IPS DF 4.7 (cell line): Measurements from ENCODE around the gene SOX30.

Experiments used
- DNase-seq: peaks from one replicate; pipeline ENCODE4 v3.0.0-alpha.2; 2013; ENCODE audit warnings: low spot score; ENCODE audit errors: extremely low read depth

The SOX30 gene

DNA sequence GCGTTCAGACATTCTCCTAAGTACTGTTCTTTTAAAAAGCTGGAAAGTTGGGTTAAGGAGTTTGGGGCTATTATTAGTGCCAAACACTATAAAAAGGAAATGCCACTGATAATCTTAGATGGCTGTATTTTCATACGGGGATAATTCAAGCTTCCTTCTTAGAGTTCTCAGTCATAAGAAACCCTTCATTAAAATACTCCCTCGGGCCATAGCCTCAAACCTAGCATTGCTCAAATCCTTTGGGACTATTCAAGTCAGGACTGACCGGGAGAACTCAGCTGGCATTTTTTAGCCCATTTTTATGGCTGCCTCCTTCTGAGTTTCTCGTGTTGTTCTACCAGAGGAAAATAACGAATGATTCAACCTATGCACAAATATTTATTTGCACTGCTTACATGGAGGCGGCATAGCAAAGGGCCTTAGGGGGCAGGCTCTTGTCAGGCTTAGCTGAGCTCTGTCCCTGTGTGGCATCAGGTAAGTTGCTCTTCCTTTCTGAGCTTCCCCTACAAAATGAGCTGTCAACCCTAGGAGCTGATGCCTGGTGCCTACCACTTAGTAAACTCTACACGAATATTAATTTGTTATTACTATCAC lies 43.2 kb downstream of the SOX30 start:
- DNase-seq = no peak

DNA sequence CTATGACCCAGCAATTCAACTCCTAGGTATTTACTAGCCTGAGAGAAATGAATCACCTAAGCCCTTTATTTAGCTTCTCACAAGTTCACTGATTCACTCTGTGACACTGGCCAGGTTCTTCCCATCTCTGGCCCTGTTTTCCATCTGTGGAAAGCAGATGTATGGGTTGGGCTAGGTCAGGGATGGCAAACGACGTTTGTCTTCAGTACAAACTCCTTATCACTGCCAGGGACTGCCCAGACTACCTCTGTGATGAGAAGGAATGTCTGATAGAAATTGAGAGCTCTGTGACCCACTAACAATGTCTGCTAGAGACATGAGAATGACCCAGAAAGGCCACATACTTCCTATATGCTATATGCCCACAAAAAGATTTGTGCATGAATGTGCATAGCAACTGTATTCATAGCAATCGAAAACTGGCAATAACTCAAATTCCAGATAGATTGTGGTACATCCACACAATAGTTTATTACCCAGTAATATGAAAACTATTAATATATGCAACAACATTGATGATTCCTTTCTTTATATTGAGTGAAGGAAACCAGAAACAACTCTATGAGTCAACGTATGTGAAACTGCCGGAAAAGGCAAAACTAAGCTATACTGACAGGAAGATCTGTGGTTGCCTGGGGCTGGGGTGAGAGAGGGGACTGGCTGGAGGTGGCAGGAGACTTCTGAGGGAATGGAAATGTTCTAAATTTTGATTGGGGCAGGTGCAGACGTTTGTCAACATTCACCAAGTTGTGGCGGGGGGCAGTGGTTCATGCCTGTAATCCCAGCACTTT lies 44.7 kb downstream of the SOX30 start:
- no peak for DNase-seq

DNA sequence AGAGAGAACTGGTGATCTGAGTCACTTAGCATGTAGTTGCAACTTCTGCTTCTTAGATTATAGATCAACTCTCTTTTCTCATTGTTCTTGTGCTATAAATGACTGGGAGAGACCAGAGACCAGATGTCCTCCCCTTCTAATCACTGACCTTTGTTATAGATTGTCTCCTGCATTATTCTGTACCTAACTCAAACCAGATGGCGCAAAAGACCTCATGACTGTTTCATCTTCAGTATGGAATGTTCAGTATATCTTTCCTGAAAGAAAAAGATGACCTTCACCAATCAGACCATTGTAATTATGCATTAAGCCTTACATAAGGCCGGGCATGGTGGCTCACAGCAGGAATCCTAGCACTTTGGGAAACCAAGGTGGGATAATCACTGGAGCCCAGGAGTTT lies 46.2 kb downstream of the SOX30 start:
- no peak for DNase-seq

DNA sequence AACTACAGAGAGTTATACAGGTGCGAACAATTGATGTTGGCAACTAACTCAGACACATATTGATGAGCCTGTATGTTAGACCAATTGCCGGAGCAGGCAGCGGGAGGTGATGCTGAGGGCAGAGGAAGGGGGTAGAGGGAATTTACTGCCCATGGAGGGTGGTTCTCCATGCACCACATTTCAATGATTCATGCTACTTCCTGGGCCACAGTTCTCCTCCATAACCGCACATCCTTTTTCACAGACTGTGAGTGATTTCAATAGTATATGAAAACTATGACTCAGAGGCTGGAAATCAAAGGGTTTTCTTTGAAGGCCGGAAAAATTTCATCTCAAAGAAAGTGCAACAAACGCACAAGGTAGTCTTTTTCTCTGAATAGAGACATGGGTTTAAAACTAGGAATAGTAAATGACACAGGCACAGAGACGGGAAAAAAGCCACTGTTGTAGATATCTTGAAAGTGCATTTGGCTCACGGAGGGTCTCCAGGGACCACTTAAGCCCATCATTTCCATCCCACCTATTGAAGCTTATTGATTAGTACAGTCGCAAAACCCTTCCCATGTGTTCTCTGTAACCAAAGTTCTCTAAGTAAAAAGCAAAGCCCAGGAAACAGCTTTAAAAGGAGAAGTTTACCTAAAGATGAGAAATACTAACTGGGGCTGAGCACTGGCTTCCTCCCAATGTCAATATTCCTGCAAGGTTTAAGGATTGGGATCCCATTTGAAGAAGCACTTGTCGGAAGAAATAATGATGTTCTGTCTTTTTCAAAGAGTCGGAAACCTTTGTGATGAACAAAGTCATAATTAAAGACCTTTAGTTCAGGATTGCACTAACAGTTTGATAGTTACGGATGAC lies 48.7 kb downstream of the SOX30 start:
- no peak for DNase-seq

DNA sequence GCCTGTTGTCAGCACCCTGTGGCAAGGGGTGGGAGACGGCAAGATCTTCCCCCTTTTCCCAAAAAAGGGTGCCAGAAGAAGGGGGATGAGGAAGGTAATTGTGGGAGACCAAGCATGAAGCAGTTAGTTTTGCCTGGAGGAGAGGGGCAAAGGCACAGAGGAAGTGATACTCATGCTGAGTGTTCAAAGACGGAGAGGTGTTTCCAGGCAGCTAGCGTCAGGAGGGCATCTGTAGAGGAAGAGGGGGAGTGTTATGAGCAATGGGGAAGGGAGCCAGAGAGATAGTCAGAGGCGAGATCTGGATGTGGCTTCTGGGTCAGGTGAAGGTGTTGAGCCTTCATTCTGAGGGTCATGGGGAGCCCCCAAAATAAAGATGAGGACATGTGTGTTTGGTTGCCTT lies 49.7 kb downstream of the SOX30 start:
- DNase-seq = no peak

DNA sequence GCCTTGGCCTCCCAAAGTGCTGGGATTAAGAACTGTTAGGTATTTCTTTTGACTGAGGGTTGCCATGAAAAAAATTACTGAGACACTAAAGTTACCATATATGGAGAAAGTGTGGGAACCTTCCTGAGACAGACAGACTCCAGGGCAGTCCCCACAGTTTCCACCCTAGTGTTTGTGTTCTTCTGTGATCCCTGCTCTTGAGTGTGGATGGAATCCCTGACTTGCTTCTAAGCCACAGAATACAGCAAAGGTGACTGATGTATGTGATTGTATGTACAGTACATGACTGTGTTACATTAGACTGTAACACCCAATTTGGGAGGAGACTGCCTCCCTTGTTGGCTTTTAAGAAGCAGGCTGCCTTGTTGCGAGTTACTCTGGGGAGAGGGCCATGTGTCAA lies 52.0 kb downstream of the SOX30 start:
- DNase-seq = no peak

GRCh38 chr5:157599565-157599964 lies 52.7 kb downstream of the SOX30 start:
- DNase-seq = no peak

DNA sequence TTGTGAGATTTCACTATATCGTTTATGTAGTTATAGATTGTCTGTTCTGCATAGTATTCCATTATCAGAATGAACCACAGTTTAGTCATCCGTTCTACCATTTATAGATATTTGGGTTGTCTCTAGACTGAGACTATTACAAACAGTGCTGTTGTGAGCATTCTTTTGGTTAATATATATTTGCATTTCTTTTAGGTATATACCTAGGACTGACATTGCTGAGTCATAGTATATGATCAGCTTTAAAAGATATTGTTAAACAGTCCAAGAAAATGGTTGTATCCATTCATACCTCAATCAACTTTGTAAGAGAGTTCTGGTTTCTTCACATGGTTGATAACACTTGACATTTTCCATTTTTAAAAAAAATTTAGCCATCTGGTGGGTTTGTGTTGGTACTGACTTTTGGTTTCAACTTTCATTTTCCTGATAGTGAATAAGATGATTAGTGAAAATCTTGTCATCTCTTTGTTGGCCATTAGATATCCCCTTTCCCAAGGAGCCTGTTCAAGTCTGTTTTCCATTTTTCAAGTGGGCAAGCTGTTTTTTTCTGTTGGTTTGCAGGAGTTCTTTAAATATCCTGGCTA lies 53.8 kb downstream of the SOX30 start:
- no peak for DNase-seq

- no peak for DNase-seq
Observed at GRCh38 chr5:157597277-157597676, 55.0 kb downstream of the SOX30 start.

GRCh38 chr5:157596487-157596886 lies 55.8 kb downstream of the SOX30 start:
- no peak for DNase-seq

- DNase-seq = no peak
Observed at GRCh38 chr5:157594675-157595459, 57.4 kb downstream of the SOX30 start.

GRCh38 chr5:157594257-157594656 lies 58.0 kb downstream of the SOX30 start:
- DNase-seq = no peak

DNA sequence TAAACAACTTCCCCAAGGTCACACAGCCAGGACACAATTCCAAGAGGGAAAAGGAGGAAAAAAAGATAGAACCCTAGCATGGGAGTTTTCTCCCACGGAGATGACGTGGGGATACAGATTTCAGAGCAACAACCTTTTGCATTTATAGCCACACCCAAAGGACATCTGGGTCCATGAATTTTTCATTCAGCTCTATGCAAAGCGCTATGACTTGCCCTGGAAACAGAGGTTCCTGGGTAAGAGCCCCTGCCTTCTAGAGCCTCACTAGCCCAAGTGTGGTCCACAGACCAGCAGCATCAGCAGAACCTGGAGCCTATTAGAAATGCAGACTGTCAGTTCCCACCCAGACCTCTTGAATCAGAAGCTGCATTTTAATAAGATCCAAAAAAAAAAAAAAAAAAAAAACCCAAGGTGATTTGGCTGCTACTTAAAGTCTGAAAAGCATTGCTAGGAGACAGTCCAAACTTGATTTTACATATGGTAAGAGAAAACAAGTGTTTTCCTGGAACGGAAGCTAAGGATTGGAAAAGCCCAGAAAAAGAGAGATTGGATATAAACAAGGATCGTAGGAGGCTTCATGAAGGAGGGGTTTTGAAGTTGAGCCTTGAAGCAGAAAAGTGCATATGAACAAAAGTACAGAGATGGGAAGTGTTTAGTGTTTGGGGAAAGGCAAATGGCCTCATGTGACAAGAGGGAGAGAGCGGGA lies 59.0 kb downstream of the SOX30 start:
- no peak for DNase-seq

- no peak for DNase-seq
Observed at GRCh38 chr5:157592594-157592993, 59.6 kb downstream of the SOX30 start.

- DNase-seq = no peak
Observed at GRCh38 chr5:157590478-157590877, 61.8 kb downstream of the SOX30 start.

- no peak for DNase-seq
Observed at GRCh38 chr5:157584628-157585027, 67.6 kb downstream of the SOX30 start.

DNA sequence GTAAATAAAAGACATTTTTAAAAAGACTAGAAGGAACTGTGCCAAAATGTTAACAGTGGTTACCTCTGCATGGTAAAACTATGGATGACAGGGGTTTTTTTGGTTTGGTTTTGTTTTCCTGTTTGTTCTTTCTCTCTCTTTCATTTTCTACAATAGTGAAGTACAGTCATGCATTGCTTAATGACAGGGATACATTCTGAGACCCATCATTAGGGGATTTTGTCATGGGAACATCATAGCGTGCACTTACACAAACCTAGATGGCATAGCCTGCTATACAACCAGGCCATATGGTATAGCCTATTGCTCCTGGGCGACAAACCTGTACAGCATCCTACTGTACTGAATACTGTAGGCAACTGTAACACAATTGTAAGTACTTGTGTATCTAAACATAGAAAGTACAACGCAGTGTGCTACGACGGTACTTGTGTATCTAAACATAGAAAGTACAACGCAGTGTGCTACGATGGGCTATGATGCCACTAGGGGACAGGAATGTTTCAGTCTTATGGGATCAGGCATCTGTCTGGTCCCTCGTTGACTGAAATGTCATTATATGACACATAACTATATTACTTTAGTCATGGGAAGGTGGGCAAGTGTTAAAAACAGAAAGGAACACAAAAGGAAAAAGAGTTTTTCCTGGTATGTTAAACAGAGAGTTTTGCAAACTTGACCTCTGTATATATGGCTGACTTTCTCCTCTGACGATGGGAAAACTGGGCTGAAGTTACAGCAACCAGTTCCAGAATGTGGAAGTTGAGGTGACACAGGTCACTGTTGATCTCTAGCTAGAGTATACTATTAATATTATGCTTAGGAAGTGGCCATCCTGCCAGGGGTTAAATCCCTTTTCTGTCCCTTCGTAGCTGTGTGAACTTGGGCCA lies 69.3 kb downstream of the SOX30 start:
- DNase-seq = no peak

DNA sequence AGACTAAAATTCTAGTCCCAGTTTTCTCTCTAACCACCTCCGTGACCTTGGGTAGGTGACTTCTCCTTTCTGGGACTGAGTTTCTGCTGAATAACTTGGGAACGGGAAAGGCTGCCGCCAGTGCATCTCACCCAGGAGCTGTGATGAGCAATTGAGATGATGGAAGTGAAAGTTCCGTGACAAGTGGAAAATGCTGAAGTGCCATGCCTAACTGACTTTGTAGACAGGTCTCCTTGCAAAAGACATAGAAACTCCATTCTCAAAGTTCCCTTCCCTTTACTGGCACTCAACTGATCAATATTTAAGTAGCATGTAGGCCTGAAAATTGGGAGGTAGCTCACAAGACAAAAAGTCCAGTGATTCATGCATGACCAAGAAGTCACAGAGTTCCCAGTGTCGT lies 70.3 kb downstream of the SOX30 start:
- DNase-seq = no peak

- no peak for DNase-seq
Observed at GRCh38 chr5:157578079-157578780, 74.0 kb downstream of the SOX30 start.
